ENCODE data around the gene TMUB1. TPM values are rescaled to one million over a fixed set of nuclear protein-coding genes. Genes with fewer than 3 reads are reported as not detected.

The TMUB1 gene
- total and polyA plus RNA-seq, 4 donors: 32.8 to 104 (median 46.6) TPM

- peak; percentile 66 to 84 (median 83) for DNase-seq
- peak overlapping the region; percentile 52 to 71 for H3K27ac ChIP-seq (ENCODE audit: low read depth in 1 of 2, low read length in 1 of 2)
- TF ChIP-seq CTCF (IDR thresholded peaks at IDR 0.05; ENCODE audit: control extremely low read depth, extremely low read depth): no peak
- no peak overlapping the region for H3K9ac ChIP-seq (ENCODE audit: insufficient read depth in 1 of 2, low read length in 2 of 2)
- no peak for ATAC-seq (ENCODE audit: insufficient read depth, low FRiP score)
- no peaks in the 10 kb centered on the region for H3K27me3 ChIP-seq (ENCODE audit: control insufficient read depth in 3 of 3, insufficient read depth in 3 of 3, low read length in 2 of 3)
- WGBS, 2 donors: 63 to 78% methylated on average over 43 of the region's 43 CpGs
- H3K36me3 ChIP-seq (ENCODE audit: control insufficient read depth in 4 of 4, insufficient read depth in 4 of 4, low read length in 4 of 4): peaks cover 5 to 34% (median 17%) of the 10 kb centered on the region in 4 donors
- H3K9me3 ChIP-seq (ENCODE audit: control insufficient read depth in 4 of 4, insufficient read depth in 3 of 4, low read length in 3 of 4): no peaks in the 10 kb centered on the region
- peaks cover 12 to 32% (median 16%) of the 10 kb centered on the region in 5 donors for H3K4me1 ChIP-seq (ENCODE audit: control insufficient read depth in 5 of 5, insufficient read depth in 5 of 5, low read length in 5 of 5)
- peak overlapping the region; percentile 17 for H3K4me3 ChIP-seq
Observed at GRCh38 chr7:151062399-151063211, 20.7 kb downstream of the TMUB1 start.

GRCh38 chr7:151062111-151062398 is 21.2 kb downstream of the TMUB1 start:
- Histone ChIP-seq H3K4me1 (ENCODE audit: control insufficient read depth in 5 of 5, insufficient read depth in 5 of 5, low read length in 5 of 5) (peaks cover 12 to 38% (median 21%) of the 10 kb centered on the region in 5 donors), H3K9ac (ENCODE audit: insufficient read depth in 1 of 2, low read length in 2 of 2) (no peak overlapping the region), H3K4me3 (no peak overlapping the region)

GRCh38 chr7:151061213-151062110 is 21.8 kb downstream of the TMUB1 start:
- H3K4me3 ChIP-seq: no peak overlapping the region
- TF ChIP-seq CTCF (IDR thresholded peaks at IDR 0.05; ENCODE audit: control extremely low read depth, extremely low read depth): no peak
- H3K4me1 ChIP-seq (ENCODE audit: control insufficient read depth in 5 of 5, insufficient read depth in 5 of 5, low read length in 5 of 5): peaks cover 12 to 44% (median 26%) of the 10 kb centered on the region in 5 donors
- H3K36me3 ChIP-seq (ENCODE audit: control insufficient read depth in 4 of 4, insufficient read depth in 4 of 4, low read length in 4 of 4): peaks cover 0 to 24% (median 15%) of the 10 kb centered on the region in 4 donors
- ATAC-seq (ENCODE audit: insufficient read depth, low FRiP score): no peak
- H3K27ac ChIP-seq (ENCODE audit: low read depth in 1 of 2, low read length in 1 of 2): peak overlapping the region in 1 of 2 donors; percentile 35
- DNase-seq: no peak
- H3K27me3 ChIP-seq (ENCODE audit: control insufficient read depth in 3 of 3, insufficient read depth in 3 of 3, low read length in 2 of 3): no peaks in the 10 kb centered on the region
- H3K9ac ChIP-seq (ENCODE audit: insufficient read depth in 1 of 2, low read length in 2 of 2): no peak overlapping the region
- H3K9me3 ChIP-seq (ENCODE audit: control insufficient read depth in 4 of 4, insufficient read depth in 3 of 4, low read length in 3 of 4): no peaks in the 10 kb centered on the region
- 56 to 85% methylated on average over 30 to 33 of the region's 33 CpGs for WGBS, 2 donors

More at GRCh38 chr7:151062111-151062398, 21.2 kb downstream of the TMUB1 start:
- H3K9me3 ChIP-seq (ENCODE audit: control insufficient read depth in 4 of 4, insufficient read depth in 3 of 4, low read length in 3 of 4): no peaks in the 10 kb centered on the region
- no peaks in the 10 kb centered on the region for H3K27me3 ChIP-seq (ENCODE audit: control insufficient read depth in 3 of 3, insufficient read depth in 3 of 3, low read length in 2 of 3)
- peak overlapping the region in 1 of 2 donors; percentile 35 for H3K27ac ChIP-seq (ENCODE audit: low read depth in 1 of 2, low read length in 1 of 2)
- 74 to 89% methylated on average over 10 to 11 of the region's 11 CpGs for WGBS, 2 donors
- ATAC-seq (ENCODE audit: insufficient read depth, low FRiP score): no peak
- no peak for DNase-seq
- no peak for TF ChIP-seq CTCF (IDR thresholded peaks at IDR 0.05; ENCODE audit: control extremely low read depth, extremely low read depth)
- peaks cover 0 to 30% (median 15%) of the 10 kb centered on the region in 4 donors for H3K36me3 ChIP-seq (ENCODE audit: control insufficient read depth in 4 of 4, insufficient read depth in 4 of 4, low read length in 4 of 4)

Data from lung (tissue), 12 donors.